Fibroblast of villous mesenchyme (primary cell): Measurements from ENCODE around the gene ANKRD52. TPM values are rescaled to one million over a fixed set of nuclear protein-coding genes. Genes with fewer than 3 reads are reported as not detected.
A peak's percentile ranks its signal among the peaks of the same experiment; 100 is the strongest.
"Not testable (repeated sequence)": the region's sequence is repeated elsewhere in the genome, so short reads cannot be mapped to it uniquely, and the experiment has no call there.

ENCODE experiments used
- DNase-seq: peaks from one replicate; pipeline ENCODE4 v3.0.0-alpha.2; 2010; ENCODE audit warnings: low read depth
- H3K4me3 ChIP-seq: 2 replicates; pipeline ENCODE4 v1.5.1; 2011; ENCODE audit warnings: low read depth, mild to moderate bottlenecking, low read length
- total RNA-seq: library from RNA; depleted of rRNA; stranded (reverse); fragments of >200 nt; gene quantifications from 2 replicates; pipeline ENCODE4 v1.2.3, GENCODE V29; 2012
- TF ChIP-seq, protein P1 (sequence below): IDR thresholded peaks from 2 replicates; pipeline ENCODE4 v1.5.1; 2012; ENCODE audit warnings: low read depth, mild to moderate bottlenecking, low read length; ENCODE audit not compliant: insufficient read depth

Gene ANKRD52
- total RNA-seq, 1 donor, result 25.9 TPM

DNA sequence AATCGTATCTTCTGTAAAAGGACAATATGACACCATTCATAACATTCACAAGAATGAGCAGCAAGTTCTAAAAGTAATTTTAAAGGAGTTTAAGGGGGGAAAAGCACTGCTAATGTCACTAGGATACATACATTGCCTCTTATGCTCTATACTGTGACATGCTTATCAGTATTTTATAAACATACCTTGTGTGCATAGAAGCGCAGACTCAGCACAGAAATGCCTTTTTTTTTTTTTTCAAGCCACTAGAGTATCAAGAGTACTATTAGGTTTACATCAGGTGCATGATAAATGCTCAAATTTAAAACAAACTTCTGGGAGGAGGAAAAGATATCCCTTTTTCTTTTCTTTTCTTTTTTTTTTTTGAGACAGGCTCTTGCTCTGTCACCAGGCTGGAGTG, 55.3 kb downstream of the ANKRD52 start:
- H3K4me3 ChIP-seq, result no peak overlapping the region
- TF ChIP-seq, protein P1, sequence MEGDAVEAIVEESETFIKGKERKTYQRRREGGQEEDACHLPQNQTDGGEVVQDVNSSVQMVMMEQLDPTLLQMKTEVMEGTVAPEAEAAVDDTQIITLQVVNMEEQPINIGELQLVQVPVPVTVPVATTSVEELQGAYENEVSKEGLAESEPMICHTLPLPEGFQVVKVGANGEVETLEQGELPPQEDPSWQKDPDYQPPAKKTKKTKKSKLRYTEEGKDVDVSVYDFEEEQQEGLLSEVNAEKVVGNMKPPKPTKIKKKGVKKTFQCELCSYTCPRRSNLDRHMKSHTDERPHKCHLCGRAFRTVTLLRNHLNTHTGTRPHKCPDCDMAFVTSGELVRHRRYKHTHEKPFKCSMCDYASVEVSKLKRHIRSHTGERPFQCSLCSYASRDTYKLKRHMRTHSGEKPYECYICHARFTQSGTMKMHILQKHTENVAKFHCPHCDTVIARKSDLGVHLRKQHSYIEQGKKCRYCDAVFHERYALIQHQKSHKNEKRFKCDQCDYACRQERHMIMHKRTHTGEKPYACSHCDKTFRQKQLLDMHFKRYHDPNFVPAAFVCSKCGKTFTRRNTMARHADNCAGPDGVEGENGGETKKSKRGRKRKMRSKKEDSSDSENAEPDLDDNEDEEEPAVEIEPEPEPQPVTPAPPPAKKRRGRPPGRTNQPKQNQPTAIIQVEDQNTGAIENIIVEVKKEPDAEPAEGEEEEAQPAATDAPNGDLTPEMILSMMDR, result no peak
- DNase-seq, result no peak

- DNase-seq, result peak; percentile 31
- H3K4me3 ChIP-seq, result no peak overlapping the region
- TF ChIP-seq, protein P1, result no peak
Observed at GRCh38 chr12:56202366-56202765, 55.8 kb downstream of the ANKRD52 start.

GRCh38 chr12:56198836-56199235, 59.3 kb downstream of the ANKRD52 start:
- TF ChIP-seq, protein P1, result no peak
- no peak for DNase-seq

DNA sequence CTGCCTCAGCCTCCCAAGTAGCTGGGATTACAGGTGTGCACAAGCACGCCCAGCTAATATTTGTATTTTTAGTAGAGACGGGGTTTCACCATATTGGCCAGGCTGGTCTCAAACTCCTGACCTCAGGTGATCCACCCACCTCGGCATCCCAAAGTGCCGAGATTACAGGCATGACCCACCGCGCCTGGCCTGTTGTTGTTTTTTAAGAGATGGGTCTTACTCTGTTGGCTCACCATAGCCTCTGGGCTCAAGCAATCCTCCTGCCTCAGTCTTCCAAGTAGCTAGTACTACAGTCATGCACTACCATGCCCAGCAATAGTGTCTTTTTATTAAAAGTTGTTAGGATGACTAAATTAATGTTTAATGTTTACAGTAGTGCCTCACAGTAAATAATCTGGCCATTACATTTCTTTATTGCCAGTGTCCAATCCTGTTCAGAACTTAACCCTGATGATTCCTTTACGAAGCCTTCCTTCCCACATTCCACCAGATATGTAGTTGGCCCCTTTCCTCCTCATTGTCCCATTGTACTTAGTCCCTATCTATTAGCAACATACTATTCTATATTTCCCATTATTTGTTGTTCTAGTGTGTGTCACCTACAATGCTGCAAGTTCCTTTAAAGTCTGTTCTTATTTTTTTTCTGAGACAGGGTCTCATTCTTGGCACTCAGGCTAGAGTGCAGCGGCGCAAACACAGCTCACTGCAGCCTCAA, 60.1 kb downstream of the ANKRD52 start:
- DNase-seq, result no peak
- no peak overlapping the region for H3K4me3 ChIP-seq
- TF ChIP-seq, protein P1, result no peak

More at GRCh38 chr12:56198836-56199235, 59.3 kb downstream of the ANKRD52 start:
- H3K4me3 ChIP-seq, result no peak overlapping the region

DNA sequence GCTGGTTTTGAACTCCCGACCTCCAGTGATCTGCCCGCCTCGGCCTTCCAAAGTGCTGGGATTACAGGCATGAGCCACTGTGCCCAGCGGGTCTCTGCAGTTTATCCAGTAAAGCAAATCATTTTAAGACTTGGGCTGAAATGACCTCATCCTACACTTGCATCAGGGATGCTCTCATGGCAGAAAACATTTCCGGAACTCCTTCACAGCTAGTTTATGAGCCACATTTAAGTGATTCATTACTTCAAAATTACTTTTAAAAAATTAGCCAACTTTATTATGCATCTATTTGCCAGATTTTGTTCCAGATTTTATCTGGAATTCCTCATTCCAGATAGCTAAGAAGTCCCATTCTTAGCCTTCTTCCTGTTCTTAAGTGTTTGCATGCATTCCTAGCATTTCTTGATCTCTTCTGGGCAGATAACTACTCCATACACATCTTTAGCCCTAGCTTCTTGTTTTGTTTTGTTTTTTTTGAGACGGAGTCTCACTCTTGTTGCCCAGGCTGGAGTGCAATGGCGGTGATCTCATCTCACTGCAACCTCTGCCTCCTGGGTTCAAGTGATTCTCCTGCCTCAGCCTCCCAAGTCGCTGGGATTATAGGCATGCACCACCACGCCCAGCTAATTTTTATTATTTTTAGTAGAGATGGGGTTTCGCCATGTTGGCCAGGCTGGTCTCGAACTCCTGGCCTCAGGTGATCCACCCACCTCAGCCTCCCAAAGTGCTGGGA, 61.2 kb downstream of the ANKRD52 start:
- DNase-seq, result peak; percentile 98
- not testable (repeated sequence) for H3K4me3 ChIP-seq

- DNase-seq, result peak; percentile 90
- TF ChIP-seq, protein P1, result peak; percentile 86
Observed at GRCh38 chr12:56193025-56193578, 65.1 kb downstream of the ANKRD52 start.

DNA sequence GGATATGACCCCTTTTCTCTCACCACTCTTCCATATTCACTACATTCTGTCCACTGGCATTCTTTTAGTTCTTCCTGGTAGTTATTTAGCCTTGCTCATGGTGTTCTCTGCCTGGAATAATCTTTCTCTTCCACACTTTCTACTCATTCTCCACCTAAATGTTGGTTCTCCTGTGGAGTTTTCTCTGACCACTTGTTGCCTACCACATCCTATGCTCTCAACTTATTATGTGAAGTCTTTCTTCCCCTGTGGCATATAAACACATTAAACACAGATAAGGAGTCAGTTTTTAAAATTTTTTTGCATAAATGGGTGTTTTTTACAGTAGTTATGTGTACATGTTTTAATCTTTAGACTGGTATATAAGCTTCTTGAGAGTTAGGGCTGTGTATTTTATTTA, 65.6 kb downstream of the ANKRD52 start:
- no peak for DNase-seq
- no peak overlapping the region for H3K4me3 ChIP-seq
- TF ChIP-seq, protein P1, result no peak

More at GRCh38 chr12:56193025-56193578, 65.1 kb downstream of the ANKRD52 start:
- no peak overlapping the region for H3K4me3 ChIP-seq
